OCI-LY1 (cell line): ENCODE results near the gene MERTK.

Experiments
- H2AFZ ChIP-seq: fragments of 200-600 bp; sonication (generic), shearing (Covaris generic); 2 replicates; pipeline ENCODE4 v1.6.0; 2014; ENCODE audit warnings: antibody characterized with exemption, mild to moderate bottlenecking, low read length
- H3F3A ChIP-seq: fragments of 200-600 bp; sonication (generic), shearing (Covaris generic); 2 replicates; pipeline ENCODE4 v1.6.0; 2014; ENCODE audit warnings: mild to moderate bottlenecking, antibody characterized with exemption, low read length, moderate library complexity; ENCODE audit not compliant: insufficient read depth
- H3K27ac ChIP-seq: fragments of 200-600 bp; sonication (generic); 2 replicates; pipeline ENCODE4 v1.5.1; 2014; ENCODE audit warnings: low read length, mixed run types, mild to moderate bottlenecking, low read depth; ENCODE audit not compliant: poor library complexity, severe bottlenecking
- H3K27me3 ChIP-seq: fragments of 200-600 bp; sonication (generic); 2 replicates; pipeline ENCODE4 v1.6.0; 2014; ENCODE audit warnings: antibody characterized with exemption, mild to moderate bottlenecking, low read length, moderate library complexity; ENCODE audit not compliant: insufficient read depth
- H3K36me3 ChIP-seq: fragments of 200-600 bp; sonication (generic); 2 replicates; pipeline ENCODE4 v1.6.1; 2014; ENCODE audit warnings: mild to moderate bottlenecking, antibody characterized with exemption, low read length, moderate library complexity, mixed read lengths; ENCODE audit not compliant: insufficient read depth
- H3K4me1 ChIP-seq: fragments of 200-600 bp; sonication (generic); 2 replicates; pipeline ENCODE4 v1.5.1; 2014; ENCODE audit warnings: mild to moderate bottlenecking, low read length, moderate library complexity; ENCODE audit not compliant: insufficient read depth, severe bottlenecking
- H3K4me2 ChIP-seq: fragments of 200-600 bp; sonication (generic), shearing (Covaris generic); 2 replicates; pipeline ENCODE4 v1.6.1; 2014; ENCODE audit warnings: low read length
- H3K4me3 ChIP-seq: fragments of 200-600 bp; sonication (generic); 2 replicates; pipeline ENCODE4 v1.5.1; 2014; ENCODE audit warnings: low read length, low read depth, mild to moderate bottlenecking, mixed read lengths; ENCODE audit not compliant: poor library complexity, severe bottlenecking
- H3K79me2 ChIP-seq: fragments of 200-600 bp; shearing (Covaris generic); 2 replicates; pipeline ENCODE4 v1.6.1; 2016; ENCODE audit warnings: mixed run types, low read length, mixed read lengths; ENCODE audit not compliant: insufficient read depth
- H3K9ac ChIP-seq: fragments of 200-600 bp; sonication (generic), shearing (Covaris generic); 2 replicates; pipeline ENCODE4 v1.6.1; 2014; ENCODE audit warnings: mild to moderate bottlenecking, low read length, mixed read lengths
- H3K9me2 ChIP-seq: fragments of 200-600 bp; sonication (generic), shearing (Covaris generic); 2 replicates; pipeline ENCODE4 v1.6.1; 2014; ENCODE audit warnings: low read depth, mild to moderate bottlenecking, low read length, mixed read lengths
- H3K9me3 ChIP-seq: fragments of 200-600 bp; shearing (Covaris generic); 2 replicates; pipeline ENCODE4 v1.6.1; 2014; ENCODE audit warnings: low read length, mixed read lengths
- H4K20me1 ChIP-seq: fragments of 200-600 bp; sonication (generic), shearing (Covaris generic); 2 replicates; pipeline ENCODE4 v1.6.0; 2016; ENCODE audit warnings: mild to moderate bottlenecking, low read length; ENCODE audit not compliant: insufficient read depth
- EZH2 ChIP-seq: fragments of 200-600 bp; sonication (generic), shearing (Covaris generic); IDR thresholded peaks from 2 replicates; pipeline ENCODE4 v1.8.0; 2017; ENCODE audit warnings: borderline replicate concordance, mixed run types, mild to moderate bottlenecking, antibody characterized with exemption, low read length, moderate library complexity, mixed read lengths
- TF ChIP-seq, protein P1 (sequence below): fragments of 200-600 bp; sonication (generic), shearing (Covaris generic); IDR thresholded peaks from 2 replicates; pipeline ENCODE4 v1.5.1; 2017; ENCODE audit warnings: mild to moderate bottlenecking, antibody characterized with exemption, low read length, moderate library complexity, mixed read lengths

Gene MERTK

DNA sequence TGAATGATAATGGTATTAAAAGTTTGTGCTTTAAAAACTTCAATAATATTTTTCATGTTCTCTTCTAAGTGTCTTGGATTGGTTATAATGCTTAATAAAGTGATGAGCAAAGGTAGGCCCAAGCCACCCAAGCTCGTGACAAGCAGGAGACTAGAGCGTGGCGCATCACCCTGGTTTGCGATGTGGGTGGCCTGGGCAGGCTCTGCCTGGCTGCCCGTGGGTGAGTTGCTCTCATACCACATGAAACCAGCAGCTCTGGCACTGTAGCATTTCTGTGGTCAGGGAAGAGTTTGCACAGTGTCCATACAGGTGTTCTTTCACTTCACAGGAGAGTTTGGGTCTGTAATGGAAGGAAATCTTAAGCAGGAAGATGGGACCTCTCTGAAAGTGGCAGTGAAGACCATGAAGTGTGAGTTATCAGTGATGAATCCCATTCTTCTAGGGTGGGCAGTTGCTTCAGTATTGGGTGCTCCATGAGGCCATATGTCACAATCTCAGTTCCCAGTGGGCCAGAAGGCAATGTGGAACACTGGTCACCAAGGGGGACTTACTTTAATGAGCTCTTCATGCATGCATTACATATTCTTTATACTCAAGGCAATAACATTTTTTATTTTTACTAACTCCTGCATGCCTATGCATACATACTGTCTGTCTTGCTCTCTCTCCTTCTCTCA, 105.3 kb downstream of the MERTK start:
- H3F3A ChIP-seq: no peaks in the 10 kb centered on the region
- H3K9ac ChIP-seq: no peak overlapping the region
- no peaks in the 10 kb centered on the region for H3K9me2 ChIP-seq
- peaks cover 8% of the 10 kb centered on the region for H3K4me1 ChIP-seq
- H3K9me3 ChIP-seq: no peaks in the 10 kb centered on the region
- H4K20me1 ChIP-seq: no peaks in the 10 kb centered on the region
- TF ChIP-seq, protein P1, sequence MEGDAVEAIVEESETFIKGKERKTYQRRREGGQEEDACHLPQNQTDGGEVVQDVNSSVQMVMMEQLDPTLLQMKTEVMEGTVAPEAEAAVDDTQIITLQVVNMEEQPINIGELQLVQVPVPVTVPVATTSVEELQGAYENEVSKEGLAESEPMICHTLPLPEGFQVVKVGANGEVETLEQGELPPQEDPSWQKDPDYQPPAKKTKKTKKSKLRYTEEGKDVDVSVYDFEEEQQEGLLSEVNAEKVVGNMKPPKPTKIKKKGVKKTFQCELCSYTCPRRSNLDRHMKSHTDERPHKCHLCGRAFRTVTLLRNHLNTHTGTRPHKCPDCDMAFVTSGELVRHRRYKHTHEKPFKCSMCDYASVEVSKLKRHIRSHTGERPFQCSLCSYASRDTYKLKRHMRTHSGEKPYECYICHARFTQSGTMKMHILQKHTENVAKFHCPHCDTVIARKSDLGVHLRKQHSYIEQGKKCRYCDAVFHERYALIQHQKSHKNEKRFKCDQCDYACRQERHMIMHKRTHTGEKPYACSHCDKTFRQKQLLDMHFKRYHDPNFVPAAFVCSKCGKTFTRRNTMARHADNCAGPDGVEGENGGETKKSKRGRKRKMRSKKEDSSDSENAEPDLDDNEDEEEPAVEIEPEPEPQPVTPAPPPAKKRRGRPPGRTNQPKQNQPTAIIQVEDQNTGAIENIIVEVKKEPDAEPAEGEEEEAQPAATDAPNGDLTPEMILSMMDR: no peak
- no peak for TF ChIP-seq EZH2
- H3K36me3 ChIP-seq: no peaks in the 10 kb centered on the region
- H2AFZ ChIP-seq: no peak overlapping the region
- no peak overlapping the region for H3K27ac ChIP-seq
- no peaks in the 10 kb centered on the region for H3K27me3 ChIP-seq
- no peak overlapping the region for H3K4me3 ChIP-seq
- no peak overlapping the region for H3K4me2 ChIP-seq
- no peaks in the 10 kb centered on the region for H3K79me2 ChIP-seq

DNA sequence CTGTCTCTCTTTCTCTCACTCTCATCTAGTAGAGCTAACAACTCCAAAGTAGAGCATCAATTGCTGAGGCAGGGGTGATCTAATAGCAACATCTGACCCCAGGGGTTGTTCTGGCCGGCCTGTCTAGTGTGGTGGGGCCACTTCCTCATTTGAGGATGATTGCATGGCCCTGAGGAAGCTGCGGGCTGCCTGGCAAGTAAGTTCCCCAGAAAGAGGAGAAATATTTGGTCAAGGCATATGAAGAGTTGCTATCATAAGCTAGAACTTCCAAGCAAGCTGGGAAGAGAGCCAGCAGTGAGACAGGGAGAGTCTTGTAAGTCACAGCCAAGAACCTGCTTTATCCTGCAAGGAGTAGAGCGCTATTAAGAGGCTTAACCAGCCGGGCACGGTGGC, 105.8 kb downstream of the MERTK start:
- H3K4me3 ChIP-seq: no peak overlapping the region
- no peaks in the 10 kb centered on the region for H3K79me2 ChIP-seq
- no peaks in the 10 kb centered on the region for H3K36me3 ChIP-seq
- H3K9me2 ChIP-seq: no peaks in the 10 kb centered on the region
- H4K20me1 ChIP-seq: no peaks in the 10 kb centered on the region
- H3K4me1 ChIP-seq: peaks cover 8% of the 10 kb centered on the region
- H3K9me3 ChIP-seq: no peaks in the 10 kb centered on the region
- no peak overlapping the region for H3K27ac ChIP-seq
- no peak for TF ChIP-seq EZH2
- TF ChIP-seq, protein P1: no peak
- H3K9ac ChIP-seq: no peak overlapping the region
- H3F3A ChIP-seq: no peaks in the 10 kb centered on the region
- no peak overlapping the region for H2AFZ ChIP-seq
- no peaks in the 10 kb centered on the region for H3K27me3 ChIP-seq
- H3K4me2 ChIP-seq: no peak overlapping the region

DNA sequence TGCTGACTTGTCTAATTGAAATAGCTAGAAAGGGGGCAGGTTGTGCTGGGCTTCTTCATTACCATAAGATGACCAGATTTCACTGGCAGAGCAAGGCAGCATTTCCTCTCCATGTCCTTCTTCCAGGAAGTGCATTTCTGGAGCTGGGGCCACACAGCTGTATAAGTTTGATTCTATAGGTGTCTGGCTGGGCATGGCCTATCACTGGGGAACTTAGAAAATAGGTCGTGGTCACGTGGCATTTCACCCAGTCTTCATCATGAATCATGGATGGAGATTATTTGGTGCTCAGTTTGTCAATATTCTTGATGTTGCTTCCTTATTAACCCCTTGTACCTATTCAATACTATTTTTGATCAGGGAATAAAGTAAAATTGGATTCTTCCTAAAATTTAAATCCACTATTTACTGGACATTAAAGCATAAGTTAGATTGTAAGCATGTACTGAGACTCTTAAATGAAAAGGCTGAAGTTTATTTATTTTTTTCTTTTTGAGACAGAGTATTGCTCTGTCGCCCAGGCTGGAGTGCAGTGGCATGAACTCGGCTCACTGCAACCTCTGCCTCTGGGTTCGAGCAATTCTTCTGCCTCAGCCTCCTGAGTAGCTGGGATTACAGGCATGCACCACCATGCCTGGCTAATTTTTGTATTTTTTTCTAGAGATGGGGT, 107.1 kb downstream of the MERTK start:
- Histone ChIP-seq H3F3A (no peaks in the 10 kb centered on the region), H4K20me1 (no peaks in the 10 kb centered on the region), H3K4me2 (no peak overlapping the region), H3K36me3 (no peaks in the 10 kb centered on the region), H3K27me3 (0 out of 2 replicates have a peak, but pooled peaks cover 3% of the 10 kb centered on the region), H3K9me2 (no peaks in the 10 kb centered on the region), H3K4me3 (no peak overlapping the region), H3K4me1 (peaks cover 8% of the 10 kb centered on the region), H3K9me3 (no peaks in the 10 kb centered on the region), H2AFZ (no peak overlapping the region), H3K79me2 (no peaks in the 10 kb centered on the region), H3K27ac (no peak overlapping the region), H3K9ac (no peak overlapping the region)
- TF ChIP-seq, protein P1: no peak
- no peak for TF ChIP-seq EZH2
